LHCN-M2 (cell line): ENCODE results near the gene ITIH4. TPM values are rescaled to one million over a fixed set of nuclear protein-coding genes. Genes with fewer than 3 reads are reported as not detected.

Experiments used
- DNase-seq: peaks from one replicate; pipeline ENCODE4 v3.0.0-alpha.2; 2012; ENCODE audit warnings: low read depth
- total RNA-seq: library from RNA; depleted of rRNA; stranded (reverse); fragments of >200 nt; gene quantifications from 2 replicates; pipeline ENCODE4 v1.2.3, GENCODE V29; 2014; rRNA removed

The ITIH4 gene
- total RNA-seq, 1 experiment from 2014 or later, result 0.63 TPM

- DNase-seq, result peak; percentile 86
Measured at GRCh38 chr3:52770496-52771333, 59.8 kb downstream of the ITIH4 start, which contains the start of gene NEK4. NEK4 (minus strand) TSS chr3:52770940; CDS start chr3:52770746, 194 bp downstream.

GRCh38 chr3:52769786-52770455 is 60.6 kb downstream of the ITIH4 start:
- peak; percentile 9 for DNase-seq

- peak; percentile 53 for DNase-seq
Measured at GRCh38 chr3:52763466-52763865, 67.0 kb downstream of the ITIH4 start.

Other genes with a start within 250 kb of the ITIH4 start
- 58.0 and 65.4 TPM in 2 replicates for gene PBRM1, start 144.8 kb downstream of the ITIH4 start, total RNA-seq
- gene GNL3, start 144.6 kb downstream of the ITIH4 start, total RNA-seq, result 119 and 148 TPM in 2 replicates
- 77.3 and 85.2 TPM in 2 replicates for gene GLT8D1, start 124.9 kb downstream of the ITIH4 start, total RNA-seq
- 187 and 265 TPM in 2 replicates for gene SPCS1, start 124.6 kb downstream of the ITIH4 start, total RNA-seq
- gene NEK4, start 59.7 kb downstream of the ITIH4 start, total RNA-seq, result 20.4 and 26.7 TPM in 2 replicates
- not detected in 2 replicates for gene ITIH1, start 53.1 kb downstream of the ITIH4 start, total RNA-seq
- not detected in 2 replicates for gene ITIH3, start 35.9 kb downstream of the ITIH4 start, total RNA-seq
- not detected in 2 replicates for gene MUSTN1, start 4.3 kb upstream of the ITIH4 start, total RNA-seq
- 13.6 and 22.2 TPM in 2 replicates for gene STIMATE, start 66.9 kb upstream of the ITIH4 start, total RNA-seq
- 5.3 and 5.8 TPM in 2 replicates for gene SFMBT1, start 215.4 kb upstream of the ITIH4 start, total RNA-seq